GM12878 (cell line): ENCODE results near the gene OR7D2. TPM values are rescaled to one million over a fixed set of nuclear protein-coding genes. Genes with fewer than 3 reads are reported as not detected.

Experiments used
- ATAC-seq: fragments of 200-7000 bp; cut with Tn5 transposase; 3 replicates; pipeline ENCODE4 v1.9.1; 2020; ENCODE audit warnings: mild to moderate bottlenecking, moderate library complexity
- BruUV-seq: library from RNA; stranded (reverse); fragments of 400-500 nt; replicated peaks from 2 replicates; lab custom pipeline; 2021; lab: Mats Ljungman, UMichigan
- CTCF ChIA-PET: fragments of 300-600 bp; sonication (Branson Sonifier 250); formaldehyde crosslinking; extraction: SDS; loops from one replicate; lab custom pipeline; 2021; ENCODE audit warnings: inconsistent platforms; lab: Yijun Ruan, JAX
- POLR2A ChIA-PET: fragments of 350-600 bp; formaldehyde crosslinking; extraction: SDS; loops from one replicate; lab custom pipeline; 2021; ENCODE audit warnings: inconsistent platforms; lab: Charles Lee
- RAD21 ChIA-PET: fragments of 300-600 bp; sonication (Branson Sonifier 250); formaldehyde crosslinking; loops from one replicate; lab custom pipeline; 2023; ENCODE audit warnings: antibody characterized with exemption; ENCODE audit not compliant: unreplicated experiment; lab: Charles Lee
- SMC1A ChIA-PET: fragments of 300-600 bp; sonication (Branson Sonifier 250); formaldehyde crosslinking; loops from one replicate; lab custom pipeline; 2023; ENCODE audit not compliant: unreplicated experiment, uncharacterized antibody; lab: Charles Lee
- DNase-seq: peaks from one replicate; pipeline ENCODE4 v3.0.0-alpha.2; 2011; ENCODE audit warnings: low read depth, low spot score
- FAIRE-seq: peaks from 3 replicates; lab custom pipeline; 2011; peaks lifted over from hg19 to GRCh38; lab: Jason Lieb, UNC
- H2AFZ ChIP-seq: 2 replicates; pipeline ENCODE4 v1.6.0; 2011; ENCODE audit warnings: low read depth, low read length, control low read depth; ENCODE audit not compliant: control insufficient read depth
- H3K27ac ChIP-seq: 2 replicates; pipeline ENCODE4 v1.5.1; 2011; ENCODE audit warnings: control low read depth; ENCODE audit not compliant: control insufficient read depth, insufficient read depth
- H3K27me3 ChIP-seq, 2 experiments: replicated peaks in 1 of 2; 2 replicates each; pipeline versions ENCODE4 v1.6.0 to v1.6.1; 2011; ENCODE audit warnings: low read length in 1 of 2; ENCODE audit not compliant: control insufficient read depth in 2 of 2, insufficient read depth in 2 of 2
- H3K36me3 ChIP-seq, 2 experiments: 2 replicates each; pipeline ENCODE4 v1.5.1; 2011; ENCODE audit warnings: low read length in 1 of 2; ENCODE audit not compliant: control insufficient read depth in 2 of 2, insufficient read depth in 2 of 2
- H3K4me1 ChIP-seq: 2 replicates; pipeline ENCODE4 v1.6.1; 2011; ENCODE audit warnings: mild to moderate bottlenecking, low read length, moderate library complexity, mixed read lengths; ENCODE audit not compliant: control insufficient read depth, insufficient read depth
- H3K4me2 ChIP-seq: 2 replicates; pipeline ENCODE4 v1.6.0; 2011; ENCODE audit warnings: control low read depth; ENCODE audit not compliant: control insufficient read depth, insufficient read depth
- H3K4me3 ChIP-seq: fragments of 200-600 bp; sonication (generic); 2 replicates; pipeline ENCODE4 v1.5.1; 2016
- H3K79me2 ChIP-seq: 2 replicates; pipeline ENCODE4 v1.6.0; 2011; ENCODE audit warnings: low read length; ENCODE audit not compliant: control insufficient read depth, insufficient read depth
- H3K9ac ChIP-seq: 2 replicates; pipeline ENCODE4 v1.8.0; 2011; ENCODE audit warnings: low read length, control low read depth, mixed read lengths; ENCODE audit not compliant: control insufficient read depth, insufficient read depth
- H3K9me3 ChIP-seq: replicated peaks from 3 replicates; pipeline ENCODE4 v1.5.1; 2011; ENCODE audit warnings: mild to moderate bottlenecking, low read length; ENCODE audit not compliant: control insufficient read depth, insufficient read depth
- H4K20me1 ChIP-seq: 2 replicates; pipeline ENCODE4 v1.6.0; 2011; ENCODE audit not compliant: control insufficient read depth, insufficient read depth
- BCLAF1 ChIP-seq: fragments of 450-650 bp; IDR thresholded peaks from 2 replicates; pipeline ENCODE4 v1.6.1; 2017; ENCODE audit warnings: antibody characterized with exemption, mild to moderate bottlenecking, moderate library complexity
- CHD2 ChIP-seq: IDR thresholded peaks from 2 replicates; pipeline ENCODE4 v1.6.1; 2011; ENCODE audit warnings: low read depth, low read length, improper control_type of control experiment, borderline replicate concordance
- ESRRA ChIP-seq: IDR thresholded peaks from 2 replicates; pipeline ENCODE4 v1.6.1; 2012; ENCODE audit warnings: mild to moderate bottlenecking, low read length, improper control_type of control experiment
- IRF5 ChIP-seq: fragments of 450-650 bp; IDR thresholded peaks from 2 replicates; pipeline ENCODE4 v1.6.1; 2017; ENCODE audit warnings: borderline replicate concordance
- PBX3 ChIP-seq: IDR thresholded peaks from 2 replicates; pipeline ENCODE4 v1.6.1; 2011; ENCODE audit warnings: mild to moderate bottlenecking, low read depth, low read length, moderate library complexity; ENCODE audit not compliant: insufficient replicate concordance
- SREBF1 ChIP-seq: IDR thresholded peaks from 2 replicates; pipeline ENCODE4 v1.6.1; 2012; ENCODE audit warnings: mild to moderate bottlenecking, low read length
- WGBS: methylation state at CpG from one replicate; pipeline ENCODE4 v1.1.6; 2016; ENCODE audit warnings: low lambda C conversion rate; ENCODE audit not compliant: insufficient replicate concordance, insufficient coverage; ENCODE audit errors: missing lambda C conversion rate; 5-methylcytosine and 5-hydroxymethylcytosine counted together
- in situ Hi-C: fragments of 300-500 bp; cut with MboI; formaldehyde crosslinking; loops from 9 replicates; pipeline ENCODE4 v1.14.3; 2018; ENCODE audit warnings: mixed read lengths
- intact Hi-C: fragments of 100-400 bp; cut with micrococcal nuclease; formaldehyde crosslinking; loops from one replicate; pipeline ENCODE4 v1.14.2; 2022; ENCODE audit not compliant: unreplicated experiment
- polyA plus RNA-seq, 11 experiments: library from polyadenylated mRNA; depleted of rRNA in 4 of 11; unstranded in 6 of 11; stranded (reverse) in 5 of 11; fragments of >200 nt; fragmentation: Nextera tagmentation in 4 of 11; fragmentation: Illumina TruSeq in 1 of 11; extraction: Ambion mirVana in 4 of 11; extraction: Trizol in 1 of 11; gene quantifications; 1 replicate in 1 of 11; 2 replicates in 10 of 11; pipeline versions ENCODE4 v1.2.1 to v1.2.3, GENCODE V29; 2011 to 2016; ENCODE audit warnings: inconsistent platforms in 2 of 11, missing spikeins in 2 of 11, low read depth in 1 of 11
- total RNA-seq, 4 experiments: library from RNA; depleted of rRNA in 3 of 4; stranded (reverse); fragments of >200 nt in 3 of 4; fragmentation: Illumina TruSeq in 1 of 4; extraction: Trizol in 1 of 4; gene quantifications; 2 replicates each; pipeline versions ENCODE4 v1.2.1 to v1.2.3, GENCODE V29; 2013 to 2021

The OR7D2 gene
- total and polyA plus RNA-seq, 10 of the 15 experiments (the other 5 are each of a cell fraction or from before 2014, with no cell fraction given), result 0.04 TPM; not detected in 9

GRCh38 chr19:9219489-9219888, 40.7 kb downstream of the OR7D2 start, which contains the start of gene OR7D4:
Gene OR7D4 (minus strand): TSS chr19:9219589. CDS start chr19:9214837, 4,752 bp downstream.
- Histone ChIP-seq H3K79me2 (no peaks in the 10 kb centered on the region), H3K27me3 (no peaks in the 10 kb centered on the region), H3K9ac (no peak within 1 kb of the TSS), H2AFZ (no peak within 1 kb of the TSS), H3K9me3 (peaks cover 1% of the 10 kb centered on the region; the same call in 1 of the 3 replicates), H4K20me1 (no peaks in the 10 kb centered on the region), H3K4me3 (no peak within 1 kb of the TSS), H3K36me3 (no peaks in the 10 kb centered on the region), H3K27ac (no peak within 1 kb of the TSS), H3K4me2 (no peak within 1 kb of the TSS), H3K4me1 (no peaks in the 10 kb centered on the region)
- no peak for FAIRE-seq
- no peak for DNase-seq
- ChIA-PET POLR2A (no interaction called here), SMC1A (no interaction called here), RAD21 (no interaction called here), CTCF (interaction anchor here (1.3 kb wide), 1 partner anchor 14 kb away, joined by 4 read pairs; no protein-coding TSS in a partner anchor)
- no peak for TF ChIP-seq CHD2
- no peak for TF ChIP-seq PBX3
- TF ChIP-seq SREBF1, result no peak
- no peak for TF ChIP-seq BCLAF1
- TF ChIP-seq ESRRA, result no peak
- no peak for TF ChIP-seq IRF5
- WGBS, result 11% methylated on average over 3 of the region's 3 CpGs
- no TSS peak for BruUV-seq
- in situ Hi-C loops, result no loop called here
- no peak for ATAC-seq
- intact Hi-C loops, result no loop called here

Other genes starting within 250 kb of the OR7D2 start
Only the 7 nearest of the 11 such genes appear.
- not detected in 2 replicates for gene OR1M1, start 91.9 kb upstream of the OR7D2 start, total RNA-seq (2014; rRNA removed)
- gene OR1M1, start 91.9 kb upstream of the OR7D2 start, total RNA-seq (2014; rRNA removed; fragmentation: Illumina TruSeq; extraction: Trizol), result not detected in 2 replicates
- gene OR1M1, start 91.9 kb upstream of the OR7D2 start, total RNA-seq (2021), result not detected in 2 replicates
- not detected in 2 replicates for gene OR1M1, start 91.9 kb upstream of the OR7D2 start, polyA plus RNA-seq (2011; rRNA removed)
- gene OR1M1, start 91.9 kb upstream of the OR7D2 start, polyA plus RNA-seq (2014; fragmentation: Illumina TruSeq; extraction: Trizol), result not detected in 2 replicates
- not detected for gene OR1M1, start 91.9 kb upstream of the OR7D2 start, polyA plus RNA-seq (2014; fragmentation: Nextera tagmentation; extraction: Ambion mirVana)
- not detected in 2 replicates for gene OR1M1, start 91.9 kb upstream of the OR7D2 start, polyA plus RNA-seq (2014; rRNA removed)
- not detected for gene OR1M1, start 91.9 kb upstream of the OR7D2 start, polyA plus RNA-seq (2016; fragmentation: Nextera tagmentation; extraction: Ambion mirVana)
- gene OR7G2, start 71.5 kb upstream of the OR7D2 start, total RNA-seq (2014; rRNA removed), result not detected in 2 replicates
- gene OR7G2, start 71.5 kb upstream of the OR7D2 start, total RNA-seq (2014; rRNA removed; fragmentation: Illumina TruSeq; extraction: Trizol), result not detected in 2 replicates
- gene OR7G2, start 71.5 kb upstream of the OR7D2 start, total RNA-seq (2021), result not detected in 2 replicates
- gene OR7G2, start 71.5 kb upstream of the OR7D2 start, polyA plus RNA-seq (2011; rRNA removed), result not detected in 2 replicates
- gene OR7G2, start 71.5 kb upstream of the OR7D2 start, polyA plus RNA-seq (2014; fragmentation: Illumina TruSeq; extraction: Trizol), result not detected in 2 replicates
- gene OR7G2, start 71.5 kb upstream of the OR7D2 start, polyA plus RNA-seq (2014; fragmentation: Nextera tagmentation; extraction: Ambion mirVana), result not detected
- not detected in 2 replicates for gene OR7G2, start 71.5 kb upstream of the OR7D2 start, polyA plus RNA-seq (2014; rRNA removed)
- gene OR7G2, start 71.5 kb upstream of the OR7D2 start, polyA plus RNA-seq (2016; fragmentation: Nextera tagmentation; extraction: Ambion mirVana), result not detected
- gene OR7G1, start 63.2 kb upstream of the OR7D2 start, total RNA-seq (2014; rRNA removed), result not detected in 2 replicates
- not detected in 2 replicates for gene OR7G1, start 63.2 kb upstream of the OR7D2 start, total RNA-seq (2014; rRNA removed; fragmentation: Illumina TruSeq; extraction: Trizol)
- not detected in 2 replicates for gene OR7G1, start 63.2 kb upstream of the OR7D2 start, total RNA-seq (2021)
- not detected in 2 replicates for gene OR7G1, start 63.2 kb upstream of the OR7D2 start, polyA plus RNA-seq (2011; rRNA removed)
- not detected in 2 replicates for gene OR7G1, start 63.2 kb upstream of the OR7D2 start, polyA plus RNA-seq (2014; fragmentation: Illumina TruSeq; extraction: Trizol)
- not detected for gene OR7G1, start 63.2 kb upstream of the OR7D2 start, polyA plus RNA-seq (2014; fragmentation: Nextera tagmentation; extraction: Ambion mirVana)
- gene OR7G1, start 63.2 kb upstream of the OR7D2 start, polyA plus RNA-seq (2014; rRNA removed), result not detected in 2 replicates
- gene OR7G1, start 63.2 kb upstream of the OR7D2 start, polyA plus RNA-seq (2016; fragmentation: Nextera tagmentation; extraction: Ambion mirVana), result not detected
- gene OR7G3, start 52.0 kb upstream of the OR7D2 start, total RNA-seq (2014; rRNA removed), result not detected in 2 replicates
- gene OR7G3, start 52.0 kb upstream of the OR7D2 start, total RNA-seq (2014; rRNA removed; fragmentation: Illumina TruSeq; extraction: Trizol), result not detected in 2 replicates
- gene OR7G3, start 52.0 kb upstream of the OR7D2 start, total RNA-seq (2021), result not detected in 2 replicates
- gene OR7G3, start 52.0 kb upstream of the OR7D2 start, polyA plus RNA-seq (2011; rRNA removed), result not detected in 2 replicates
- not detected in 2 replicates for gene OR7G3, start 52.0 kb upstream of the OR7D2 start, polyA plus RNA-seq (2014; fragmentation: Illumina TruSeq; extraction: Trizol)
- not detected for gene OR7G3, start 52.0 kb upstream of the OR7D2 start, polyA plus RNA-seq (2014; fragmentation: Nextera tagmentation; extraction: Ambion mirVana)
- not detected in 2 replicates for gene OR7G3, start 52.0 kb upstream of the OR7D2 start, polyA plus RNA-seq (2014; rRNA removed)
- not detected for gene OR7G3, start 52.0 kb upstream of the OR7D2 start, polyA plus RNA-seq (2016; fragmentation: Nextera tagmentation; extraction: Ambion mirVana)
- gene ZNF317, start 38.6 kb upstream of the OR7D2 start, total RNA-seq (2014; rRNA removed), result 27.0 and 28.4 TPM in 2 replicates
- gene ZNF317, start 38.6 kb upstream of the OR7D2 start, total RNA-seq (2014; rRNA removed; fragmentation: Illumina TruSeq; extraction: Trizol), result 31.4 and 32.3 TPM in 2 replicates
- gene ZNF317, start 38.6 kb upstream of the OR7D2 start, total RNA-seq (2021), result 34.0 and 35.8 TPM in 2 replicates
- 19.1 and 27.6 TPM in 2 replicates for gene ZNF317, start 38.6 kb upstream of the OR7D2 start, polyA plus RNA-seq (2011; rRNA removed)
- 32.4 and 32.9 TPM in 2 replicates for gene ZNF317, start 38.6 kb upstream of the OR7D2 start, polyA plus RNA-seq (2014; fragmentation: Illumina TruSeq; extraction: Trizol)
- 10 to 100 TPM; 25.0 to 37.5 TPM for gene ZNF317, start 38.6 kb upstream of the OR7D2 start, polyA plus RNA-seq (2014; fragmentation: Nextera tagmentation; extraction: Ambion mirVana)
- gene ZNF317, start 38.6 kb upstream of the OR7D2 start, polyA plus RNA-seq (2014; rRNA removed), result 18.5 and 22.7 TPM in 2 replicates
- gene ZNF317, start 38.6 kb upstream of the OR7D2 start, polyA plus RNA-seq (2016; fragmentation: Nextera tagmentation; extraction: Ambion mirVana), result 10 to 100 TPM; 37.1 to 39.4 TPM
- gene OR7D4, start 40.6 kb downstream of the OR7D2 start, total RNA-seq (2014; rRNA removed), result not detected in 2 replicates
- gene OR7D4, start 40.6 kb downstream of the OR7D2 start, total RNA-seq (2014; rRNA removed; fragmentation: Illumina TruSeq; extraction: Trizol), result not detected in 2 replicates
- not detected in 2 replicates for gene OR7D4, start 40.6 kb downstream of the OR7D2 start, total RNA-seq (2021)
- not detected in 2 replicates for gene OR7D4, start 40.6 kb downstream of the OR7D2 start, polyA plus RNA-seq (2011; rRNA removed)
- gene OR7D4, start 40.6 kb downstream of the OR7D2 start, polyA plus RNA-seq (2014; fragmentation: Illumina TruSeq; extraction: Trizol), result not detected in 2 replicates
- not detected for gene OR7D4, start 40.6 kb downstream of the OR7D2 start, polyA plus RNA-seq (2014; fragmentation: Nextera tagmentation; extraction: Ambion mirVana)
- gene OR7D4, start 40.6 kb downstream of the OR7D2 start, polyA plus RNA-seq (2014; rRNA removed), result not detected in 2 replicates
- gene OR7D4, start 40.6 kb downstream of the OR7D2 start, polyA plus RNA-seq (2016; fragmentation: Nextera tagmentation; extraction: Ambion mirVana), result not detected
- not detected in 2 replicates for gene OR7E24, start 72.0 kb downstream of the OR7D2 start, total RNA-seq (2014; rRNA removed)
- not detected in 2 replicates for gene OR7E24, start 72.0 kb downstream of the OR7D2 start, total RNA-seq (2014; rRNA removed; fragmentation: Illumina TruSeq; extraction: Trizol)
- not detected in 2 replicates for gene OR7E24, start 72.0 kb downstream of the OR7D2 start, total RNA-seq (2021)
- gene OR7E24, start 72.0 kb downstream of the OR7D2 start, polyA plus RNA-seq (2011; rRNA removed), result not detected in 2 replicates
- gene OR7E24, start 72.0 kb downstream of the OR7D2 start, polyA plus RNA-seq (2014; fragmentation: Illumina TruSeq; extraction: Trizol), result not detected in 2 replicates
- not detected for gene OR7E24, start 72.0 kb downstream of the OR7D2 start, polyA plus RNA-seq (2014; fragmentation: Nextera tagmentation; extraction: Ambion mirVana)
- not detected in 2 replicates for gene OR7E24, start 72.0 kb downstream of the OR7D2 start, polyA plus RNA-seq (2014; rRNA removed)
- gene OR7E24, start 72.0 kb downstream of the OR7D2 start, polyA plus RNA-seq (2016; fragmentation: Nextera tagmentation; extraction: Ambion mirVana), result not detected